Medulla oblongata (tissue), 1 donor: ENCODE results near the gene PIK3AP1.

Source experiments
- DNase-seq: peaks from one replicate; pipeline ENCODE4 v3.0.0-alpha.2; 2015; ENCODE audit errors: extremely low spot score

PIK3AP1 gene

DNA sequence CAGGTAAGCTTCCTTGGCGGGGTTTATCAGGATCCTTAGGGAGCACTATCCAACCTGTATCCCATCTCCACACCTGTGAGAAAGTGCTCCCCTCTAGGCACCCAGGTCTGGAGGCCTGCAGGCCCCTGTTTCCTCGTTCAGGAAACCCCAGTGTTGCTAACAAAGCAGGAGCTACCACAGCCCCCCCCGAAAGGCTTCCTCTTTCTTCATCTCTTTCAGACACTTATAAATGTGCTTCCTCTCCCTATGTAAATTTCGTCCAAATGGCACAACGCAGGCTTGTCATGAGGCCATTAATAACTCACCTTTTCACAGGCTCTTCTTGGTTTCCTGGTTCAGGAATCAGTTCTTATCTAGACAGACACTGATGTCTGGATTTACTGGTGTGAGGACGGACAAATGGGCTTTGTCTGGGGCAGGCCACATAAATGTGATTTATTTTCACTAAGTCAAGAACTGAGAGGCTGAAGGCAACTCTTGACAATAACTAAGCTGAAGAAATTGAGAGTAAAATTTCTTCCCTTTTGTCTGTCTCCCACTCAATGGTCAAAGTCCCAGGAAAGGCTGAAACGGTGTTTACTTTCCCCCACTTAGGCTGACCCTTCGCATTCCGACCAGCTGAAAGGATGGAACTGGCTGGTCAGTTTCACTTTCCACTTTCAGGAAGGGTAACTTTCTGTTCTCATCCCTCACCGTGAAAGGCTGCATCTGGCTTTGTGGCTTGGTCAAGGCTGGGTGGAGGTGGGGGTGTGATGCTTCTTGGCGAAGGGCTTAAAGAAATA lies 46.8 kb downstream of the PIK3AP1 start:
- DNase-seq = peak; percentile 73

DNA sequence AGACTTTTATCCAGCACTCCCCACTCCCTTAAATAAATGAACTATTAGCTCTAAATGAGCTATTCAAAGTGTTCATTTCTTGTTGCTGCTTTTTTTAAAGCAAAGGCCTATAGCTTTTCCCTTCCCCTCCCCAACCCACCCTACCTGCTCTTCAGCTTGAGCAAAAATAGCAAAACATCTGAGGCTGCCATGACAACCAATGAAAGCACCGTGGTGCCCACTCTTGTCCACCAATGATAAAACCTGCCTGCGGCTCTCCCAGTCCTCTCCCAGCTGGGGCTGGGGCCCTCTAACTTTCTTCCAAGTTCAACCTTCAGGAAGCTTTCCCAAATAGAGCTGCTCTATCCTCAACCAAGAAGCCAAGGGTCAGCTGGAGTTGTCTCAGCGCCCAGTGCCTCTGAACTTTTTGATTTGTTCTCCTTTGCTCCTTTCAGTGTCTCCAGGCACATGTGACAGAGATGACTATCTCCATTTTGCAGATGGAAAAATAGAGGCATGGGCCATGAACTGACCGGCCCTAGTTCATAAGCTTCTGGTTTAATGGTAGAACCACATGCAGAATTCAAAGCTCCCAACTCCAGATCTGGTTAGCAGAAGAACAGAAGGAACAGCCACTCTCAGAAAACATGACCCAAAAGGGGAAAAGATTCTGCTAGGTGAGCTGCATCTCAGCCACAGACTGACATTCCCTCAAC lies 47.7 kb downstream of the PIK3AP1 start:
- DNase-seq = no peak

DNA sequence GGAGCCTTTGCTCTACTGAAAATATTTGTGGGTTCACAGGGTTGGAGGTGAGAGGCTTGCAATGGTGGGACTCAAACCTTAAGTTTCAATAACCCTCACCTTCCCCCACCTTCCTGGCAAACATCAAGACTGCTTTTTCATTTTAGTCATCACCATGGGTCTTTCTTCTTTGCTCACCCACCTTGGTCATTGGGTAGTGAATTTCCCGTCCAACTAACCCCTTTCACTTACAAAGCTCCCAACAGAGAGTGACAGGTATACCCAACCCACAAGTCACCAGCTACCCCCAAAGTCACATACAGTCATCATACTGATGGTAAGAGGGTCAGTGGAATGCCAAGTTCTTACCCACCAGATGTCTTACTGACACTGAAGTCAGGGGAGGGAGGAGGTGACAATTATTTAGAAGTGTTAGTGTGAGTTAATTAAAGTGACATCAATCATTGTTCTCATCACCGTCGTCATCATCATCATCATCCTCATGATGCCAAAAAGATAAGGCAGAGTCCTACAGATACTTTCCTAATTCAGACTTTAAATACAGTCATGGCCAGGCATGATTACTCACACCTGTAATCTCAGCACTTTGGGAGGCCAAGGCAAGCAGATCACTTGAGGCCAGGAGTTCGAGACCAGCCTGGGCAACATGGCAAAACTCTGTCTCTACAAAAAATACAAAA lies 49.0 kb downstream of the PIK3AP1 start:
- DNase-seq = no peak

DNA sequence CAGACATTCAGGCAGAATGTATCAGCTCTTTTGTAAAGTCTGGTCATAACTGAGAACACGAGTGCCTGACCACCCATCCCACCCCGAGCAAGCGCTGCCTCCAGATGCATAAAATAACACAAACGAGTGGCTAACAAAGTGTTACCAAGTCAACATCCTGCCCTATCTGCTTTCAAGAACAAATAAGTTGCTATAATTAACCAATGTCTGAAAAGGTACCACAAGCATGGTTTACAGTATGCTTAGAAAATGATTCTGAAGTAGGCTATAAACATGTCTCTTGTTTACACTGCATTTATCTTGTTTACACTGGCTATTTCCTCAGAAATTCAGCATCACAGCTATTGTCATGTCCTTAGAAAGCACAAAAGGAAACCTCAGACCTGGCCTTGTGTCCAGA lies 49.5 kb downstream of the PIK3AP1 start:
- no peak for DNase-seq

DNA sequence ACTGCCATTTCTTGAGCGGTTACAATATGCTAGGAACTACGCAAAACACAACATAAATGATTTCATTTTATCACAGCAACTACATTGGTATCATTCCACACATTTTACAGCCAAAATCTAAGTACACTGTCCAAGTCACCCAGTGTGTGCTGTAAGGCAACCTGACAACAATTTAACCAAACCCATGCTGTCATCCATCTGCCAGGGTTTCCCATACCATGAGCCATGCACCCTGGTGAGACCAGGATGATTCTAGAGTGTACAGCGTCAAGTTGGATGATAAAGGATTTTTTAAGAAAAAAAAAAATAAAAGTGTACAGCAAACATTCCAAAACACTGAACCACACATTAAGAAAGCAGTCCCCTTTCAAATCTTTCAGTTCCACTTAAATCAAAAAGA lies 52.9 kb downstream of the PIK3AP1 start:
- DNase-seq = no peak

DNA sequence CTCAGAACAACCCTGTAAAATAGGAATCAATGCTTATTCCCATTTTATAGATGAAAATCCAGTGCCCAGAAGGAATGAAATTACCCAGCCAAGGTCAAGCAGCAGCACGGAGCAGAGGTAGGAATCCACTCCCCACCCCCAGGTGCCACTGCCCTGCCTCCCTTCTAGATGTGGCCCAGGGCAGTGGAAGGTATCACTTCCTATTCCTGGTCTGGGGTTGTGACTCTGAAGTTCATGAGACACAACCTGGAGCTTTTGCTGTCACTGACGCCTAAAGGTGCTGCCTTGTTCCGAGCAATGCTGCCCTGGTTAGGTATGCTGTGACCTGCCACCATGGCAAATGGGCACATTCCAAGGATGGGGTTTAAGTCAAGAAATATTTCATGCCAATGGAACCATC lies 53.6 kb downstream of the PIK3AP1 start:
- DNase-seq = no peak

DNA sequence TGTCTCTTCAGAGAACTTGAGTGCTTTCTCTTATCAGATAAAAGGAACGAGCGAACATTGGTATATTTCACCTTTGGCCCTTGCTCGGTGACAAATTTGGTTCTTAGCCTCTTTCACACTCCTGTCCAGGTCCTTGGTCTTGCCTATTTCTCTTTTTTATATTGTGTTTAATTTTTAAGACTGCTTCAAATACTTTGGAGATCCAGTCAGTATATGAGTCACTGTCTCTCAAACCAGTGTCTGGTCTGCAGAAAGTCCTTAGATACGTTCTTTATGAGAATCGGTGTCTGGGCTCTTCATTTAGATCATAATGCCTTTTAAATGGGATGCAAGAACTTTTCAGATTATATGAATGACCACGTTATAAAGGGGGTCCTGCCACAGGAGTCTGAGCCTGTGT lies 55.0 kb downstream of the PIK3AP1 start:
- DNase-seq = no peak

DNA sequence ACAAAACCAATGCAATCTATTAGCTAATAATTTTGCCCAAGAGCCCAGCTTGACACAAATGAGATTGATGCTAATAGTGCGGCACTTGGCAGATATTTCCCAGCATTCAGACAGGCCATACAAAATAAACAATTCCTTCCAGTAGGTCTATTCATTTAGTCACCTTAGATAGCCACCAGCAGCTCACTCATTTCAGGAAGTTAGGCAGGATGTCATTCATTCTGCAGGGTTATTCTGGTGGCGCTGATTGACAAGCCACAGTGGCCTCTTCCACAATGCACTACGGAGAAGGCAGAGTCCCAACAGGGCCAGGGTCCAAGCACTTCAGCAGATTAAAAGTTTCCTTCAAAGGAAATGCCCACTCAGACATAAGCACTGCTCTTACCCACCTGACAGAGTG lies 55.8 kb downstream of the PIK3AP1 start:
- no peak for DNase-seq

DNA sequence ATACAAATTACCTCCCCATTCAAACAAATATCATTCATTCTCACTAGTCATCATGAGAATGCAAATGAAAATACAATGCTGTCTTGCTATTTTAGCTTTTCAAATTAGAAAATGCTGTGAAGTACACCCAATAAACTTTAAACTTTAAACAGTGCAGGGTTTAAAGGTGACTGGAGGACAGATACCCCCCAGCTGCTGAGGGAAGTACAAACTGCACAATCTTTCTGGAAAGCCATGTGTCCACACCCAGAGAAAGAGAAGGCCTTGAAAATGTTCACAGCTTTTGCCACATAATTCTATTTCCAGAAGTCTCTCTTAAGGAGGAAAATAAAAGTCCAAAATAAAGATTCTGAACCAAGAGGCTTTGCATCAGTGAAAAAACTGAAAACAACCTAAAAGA lies 56.5 kb downstream of the PIK3AP1 start:
- no peak for DNase-seq

DNA sequence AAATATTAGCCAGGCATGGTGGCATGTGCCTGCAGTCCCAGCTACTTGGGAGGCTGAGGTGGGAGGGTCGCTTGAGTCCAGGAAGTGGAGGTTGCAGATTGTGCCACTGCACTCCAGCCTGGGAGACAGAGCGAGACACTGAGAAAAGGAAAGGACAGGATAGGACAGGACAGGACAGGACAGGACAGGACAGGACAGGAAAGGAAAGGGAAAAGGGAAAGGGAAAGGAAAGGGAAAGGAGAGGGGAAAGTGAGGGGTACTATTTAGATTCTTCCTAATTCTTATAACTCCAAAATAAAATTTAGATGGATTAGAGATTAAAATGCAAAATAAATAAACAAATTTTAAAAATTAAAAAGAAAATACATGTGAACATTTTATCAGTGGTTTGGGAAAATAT lies 58.7 kb downstream of the PIK3AP1 start:
- DNase-seq = no peak

DNA sequence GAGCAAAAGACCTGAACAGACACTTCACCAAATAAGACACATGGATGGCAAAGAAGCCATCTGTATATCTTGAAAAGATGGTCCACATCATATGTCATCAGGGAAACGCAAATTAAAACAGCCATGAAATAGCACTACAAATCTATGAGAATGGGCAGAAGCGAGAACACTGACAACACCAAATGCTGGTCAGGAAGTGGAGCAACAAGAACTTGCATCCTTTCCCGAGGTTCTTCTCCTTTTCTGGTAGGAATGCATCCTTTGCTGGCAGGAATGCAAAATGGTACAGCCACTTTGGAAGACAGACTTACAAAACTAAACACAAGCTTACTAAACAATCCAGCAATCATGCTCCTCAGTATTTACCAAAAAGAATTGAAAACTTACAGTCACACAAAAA lies 60.0 kb downstream of the PIK3AP1 start:
- DNase-seq = no peak

DNA sequence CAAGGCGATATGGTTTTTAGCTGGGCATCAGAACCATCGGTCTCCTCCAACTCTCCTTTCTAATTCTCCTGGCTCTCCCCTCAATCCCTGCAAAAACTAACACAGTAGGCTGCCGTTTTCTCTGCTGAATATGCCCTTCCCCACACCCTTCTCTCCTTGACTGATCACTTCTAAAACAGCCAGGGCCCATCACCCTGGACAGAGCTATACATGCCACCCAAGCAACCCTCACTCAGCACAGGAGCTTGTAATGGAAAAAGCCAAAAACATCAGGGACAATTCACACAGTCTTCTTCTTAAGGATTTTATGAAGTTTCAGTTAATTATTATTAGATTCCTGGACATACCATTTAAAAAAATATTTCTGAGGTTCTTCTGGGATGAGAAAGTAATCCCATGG lies 61.5 kb downstream of the PIK3AP1 start:
- no peak for DNase-seq

DNA sequence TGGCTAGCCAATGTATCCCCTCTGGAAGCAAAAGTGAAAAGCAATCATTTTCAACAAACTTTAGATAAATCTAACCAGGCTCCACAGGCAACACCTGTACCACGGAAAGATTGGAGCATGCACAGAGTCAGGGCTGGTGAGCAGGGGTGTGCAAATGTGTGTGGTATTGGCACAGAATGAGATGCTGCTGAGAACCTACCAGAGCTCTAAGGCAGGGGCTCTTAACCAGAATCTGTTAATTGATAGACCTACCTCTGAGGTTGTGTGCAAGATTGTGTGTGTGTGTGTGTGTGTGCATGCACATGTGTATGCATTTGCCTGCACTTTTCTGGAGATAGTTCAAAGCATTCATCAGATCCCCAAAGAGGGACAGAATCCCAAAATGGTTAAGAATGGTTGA lies 62.9 kb downstream of the PIK3AP1 start:
- DNase-seq = no peak

DNA sequence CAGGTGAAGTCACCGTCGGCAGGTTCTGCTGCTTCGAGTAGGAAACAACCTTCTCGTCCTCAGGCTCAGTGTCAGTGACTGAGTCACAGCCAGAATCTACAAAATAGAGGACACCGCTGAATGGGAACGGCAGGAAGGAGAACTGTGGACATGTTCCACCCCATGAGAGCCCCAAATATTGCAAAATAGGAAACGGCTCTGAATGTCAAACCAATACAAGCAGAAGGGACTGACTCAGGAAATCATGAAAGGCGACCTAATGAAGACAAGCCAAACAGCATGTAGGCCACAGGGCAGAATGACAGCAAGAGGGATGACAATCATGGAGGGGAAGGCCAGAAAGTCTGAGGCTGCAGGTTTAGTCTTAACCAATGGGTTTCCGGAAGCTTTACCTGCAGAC lies 63.5 kb downstream of the PIK3AP1 start:
- DNase-seq = no peak

DNA sequence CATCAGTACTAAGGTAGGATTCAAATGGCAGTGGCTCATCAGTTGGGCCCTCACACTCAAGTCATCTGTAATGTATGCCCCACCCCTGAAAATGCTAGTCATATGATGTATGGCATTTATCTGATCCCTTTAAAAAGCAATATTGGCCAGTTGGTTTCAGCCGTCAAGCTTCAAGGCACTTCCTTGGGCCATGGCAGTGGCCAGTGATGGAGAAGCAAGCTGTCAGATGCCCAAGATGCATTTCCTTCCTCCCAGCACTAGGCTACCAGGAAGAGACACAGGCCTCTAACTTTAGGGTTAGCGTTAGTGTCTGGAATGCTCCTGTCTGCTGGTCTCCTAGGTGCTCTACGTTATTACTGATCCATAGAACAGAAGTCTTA lies 64.1 kb downstream of the PIK3AP1 start:
- no peak for DNase-seq

DNA sequence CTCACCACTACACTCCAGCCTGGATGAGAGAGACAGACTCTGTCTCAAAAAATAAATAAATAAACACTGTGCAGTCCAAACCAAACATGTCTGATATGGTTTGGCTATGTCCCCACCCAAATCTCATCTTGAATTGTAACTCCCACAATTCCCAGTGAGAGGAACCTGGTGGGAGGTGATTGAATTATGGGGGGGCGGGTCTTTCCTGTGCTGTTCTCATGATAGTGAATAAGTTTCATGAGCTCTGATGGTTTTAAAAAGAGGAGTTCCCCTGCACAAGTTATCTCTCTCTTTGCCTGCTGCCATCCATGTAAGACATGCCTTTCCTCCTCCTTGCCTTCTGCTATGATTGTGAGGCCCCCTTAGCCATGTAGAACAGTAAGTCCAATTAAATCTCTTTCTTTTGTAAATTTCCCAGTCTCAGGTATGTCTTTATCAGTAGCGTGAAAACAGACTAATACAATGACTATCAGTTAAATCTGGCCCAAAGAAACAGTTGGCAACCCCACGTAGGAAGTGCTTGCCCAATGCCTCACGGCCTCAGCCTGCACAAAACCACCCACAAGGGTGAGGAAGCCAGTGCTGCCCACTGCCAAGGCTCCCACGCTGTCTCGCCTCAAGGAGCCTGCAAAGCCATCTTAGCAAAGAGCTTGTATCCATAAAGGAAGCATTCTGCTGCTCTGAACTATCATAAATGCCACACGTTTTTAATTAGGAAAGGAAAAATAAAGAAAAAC lies 64.7 kb downstream of the PIK3AP1 start:
- DNase-seq = no peak

DNA sequence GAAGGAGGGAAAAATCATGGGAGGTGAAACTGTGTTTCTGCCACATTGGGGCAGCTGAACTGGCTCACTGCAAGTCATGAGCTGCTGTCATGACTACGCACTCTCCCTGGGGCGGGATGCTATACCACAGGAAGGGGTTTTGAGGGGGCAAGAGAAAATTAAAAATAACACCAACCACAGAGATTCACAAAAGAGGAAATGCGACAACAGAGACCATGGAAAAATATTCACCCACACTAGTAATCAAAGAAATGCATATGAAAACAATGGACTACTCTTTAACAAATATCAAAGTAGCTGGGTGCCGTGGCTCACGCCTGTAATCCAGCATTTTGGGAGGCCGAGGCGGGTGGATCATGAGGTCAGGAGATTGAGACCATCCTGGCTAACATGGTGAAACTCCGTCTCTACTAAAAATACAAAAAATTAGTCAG lies 68.3 kb downstream of the PIK3AP1 start:
- DNase-seq = peak; percentile 68

DNA sequence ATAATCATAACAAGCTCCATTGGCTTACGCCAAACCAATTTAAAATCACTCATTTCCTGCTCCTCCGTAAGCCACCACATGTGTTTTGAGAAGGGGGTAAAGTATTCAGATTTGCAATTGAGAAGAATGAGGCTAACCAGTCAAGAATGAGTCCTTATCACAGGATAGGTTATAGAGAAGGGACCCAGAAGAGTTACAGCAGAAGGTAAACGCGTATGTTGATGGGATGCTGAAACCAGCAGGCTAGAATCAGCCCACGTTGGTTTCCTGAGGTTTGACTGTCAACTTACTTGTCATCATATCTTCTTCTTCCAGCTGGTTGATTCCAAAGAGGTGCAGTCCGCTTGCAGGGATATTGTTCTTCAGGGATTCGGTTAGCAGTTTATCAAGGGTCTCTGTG lies 69.4 kb downstream of the PIK3AP1 start:
- no peak for DNase-seq

DNA sequence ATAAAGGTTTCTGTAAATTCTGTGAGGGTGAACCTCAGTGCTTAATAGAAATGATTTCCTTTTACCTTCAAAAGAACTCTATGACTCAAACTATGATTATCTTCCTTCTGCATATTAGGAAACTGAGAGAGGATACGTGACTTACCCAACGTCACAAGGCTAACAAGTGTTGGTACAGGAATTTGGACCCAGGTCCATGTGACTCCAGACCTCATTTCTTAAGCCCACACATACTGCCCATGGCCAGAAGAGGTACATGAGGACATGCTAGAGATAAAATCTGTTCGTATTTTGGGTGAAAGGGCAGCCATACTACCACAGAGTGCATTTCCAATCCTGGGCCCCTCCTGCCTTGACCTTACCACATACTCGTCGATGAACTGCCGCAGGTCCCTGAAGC lies 72.0 kb downstream of the PIK3AP1 start:
- no peak for DNase-seq

DNA sequence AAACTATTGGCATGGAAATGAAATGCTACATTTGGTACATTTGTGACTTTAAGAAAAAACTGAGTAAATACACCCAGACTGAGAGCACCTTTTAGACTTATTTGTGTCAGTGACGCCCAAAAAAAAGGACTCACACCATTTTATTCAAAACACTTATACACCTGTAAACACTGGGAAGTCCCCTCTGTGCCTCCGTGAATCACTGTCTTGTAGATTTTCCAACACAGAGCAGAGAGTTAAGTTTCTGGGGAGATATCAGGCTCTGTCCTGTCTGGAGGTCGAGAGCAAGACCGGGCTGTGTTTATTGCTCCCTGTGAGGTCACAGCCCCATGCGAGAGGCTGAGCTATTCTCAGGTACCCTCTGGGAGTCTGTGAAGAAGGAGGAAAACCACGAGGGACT lies 72.8 kb downstream of the PIK3AP1 start:
- no peak for DNase-seq

DNA sequence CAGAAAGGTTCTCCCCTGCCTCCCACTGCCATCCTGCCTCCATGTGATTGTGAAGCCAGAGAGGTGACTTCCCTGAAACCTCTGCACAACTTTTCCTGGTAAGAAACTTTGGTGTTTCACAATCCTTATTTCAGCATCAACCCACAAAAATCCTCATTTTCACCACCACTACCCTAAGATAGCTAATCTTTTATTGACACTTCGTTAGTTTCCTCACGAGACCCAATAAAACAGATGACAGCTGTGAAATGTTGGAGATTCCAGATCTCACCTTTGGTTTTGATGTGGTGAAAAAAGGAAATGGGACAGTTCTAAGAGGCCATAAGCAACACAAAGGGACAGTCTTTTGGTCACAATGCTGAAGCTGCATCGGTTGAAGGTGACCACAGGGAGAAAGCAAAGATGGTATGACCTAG lies 73.6 kb downstream of the PIK3AP1 start:
- DNase-seq = no peak

DNA sequence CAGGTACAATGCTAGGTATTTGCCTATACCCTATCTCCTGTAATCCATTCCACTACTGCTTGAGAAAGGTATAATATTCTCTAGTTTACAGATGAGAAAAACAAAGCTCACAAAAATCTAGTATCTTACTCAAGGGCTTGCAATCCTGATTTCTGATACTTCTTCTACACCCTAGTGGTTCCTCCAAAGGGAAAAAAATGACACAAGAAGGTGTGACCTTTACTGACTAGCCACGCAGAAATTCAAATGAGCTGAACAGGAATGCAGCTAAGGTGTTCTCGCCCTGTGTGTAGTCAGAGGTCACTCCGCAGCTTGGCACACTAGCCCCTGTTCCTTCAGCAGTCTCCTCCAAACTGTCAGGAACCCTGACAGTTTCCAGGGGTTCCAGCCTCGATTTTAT lies 74.0 kb downstream of the PIK3AP1 start:
- no peak for DNase-seq
